Thyroid gland (tissue), 4 donors: ENCODE measurements around the gene NCKAP5.

Source experiments
- CTCF ChIP-seq, 6 experiments: fragments of 200-600 bp in 3 of 6; fragments of 450-650 bp in 3 of 6; sonication (generic) in 3 of 6; IDR thresholded peaks; one replicate each; pipeline ENCODE4 v1.5.1; 2016 to 2019; ENCODE audit warnings: antibody characterized with exemption in 6 of 6, mild to moderate bottlenecking in 2 of 6, inconsistent platforms in 1 of 6, moderate library complexity in 1 of 6
- POLR2A ChIP-seq, 2 donors: fragments of 450-650 bp; IDR thresholded peaks; one replicate each; pipeline ENCODE4 v1.6.1; 2017; ENCODE audit warnings: antibody characterized with exemption in 2 of 2, mild to moderate bottlenecking in 2 of 2, moderate library complexity in 1 of 2

GRCh38 chr2:133418021-133418420, 150.2 kb downstream of the NCKAP5 start:
- TF ChIP-seq CTCF (IDR thresholded peaks at IDR 0.05) (no peak), POLR2A (IDR thresholded peaks at IDR 0.05) (no peak)
